AG10803 (cell line): ENCODE results near the gene ROR2.

ENCODE experiments used
- DNase-seq: peaks from one replicate; pipeline ENCODE4 v3.0.0; 2010; ENCODE audit warnings: low read depth
- H3K4me3 ChIP-seq: 2 replicates; pipeline ENCODE4 v1.5.1; 2011; ENCODE audit warnings: mild to moderate bottlenecking, low read length, control low read depth
- TF ChIP-seq, protein P1 (sequence below): conservative IDR thresholded peaks from 2 replicates; pipeline ENCODE4 v1.5.1; 2011; ENCODE audit warnings: mild to moderate bottlenecking, low read length, control low read depth, inconsistent platforms

The ROR2 gene

DNA sequence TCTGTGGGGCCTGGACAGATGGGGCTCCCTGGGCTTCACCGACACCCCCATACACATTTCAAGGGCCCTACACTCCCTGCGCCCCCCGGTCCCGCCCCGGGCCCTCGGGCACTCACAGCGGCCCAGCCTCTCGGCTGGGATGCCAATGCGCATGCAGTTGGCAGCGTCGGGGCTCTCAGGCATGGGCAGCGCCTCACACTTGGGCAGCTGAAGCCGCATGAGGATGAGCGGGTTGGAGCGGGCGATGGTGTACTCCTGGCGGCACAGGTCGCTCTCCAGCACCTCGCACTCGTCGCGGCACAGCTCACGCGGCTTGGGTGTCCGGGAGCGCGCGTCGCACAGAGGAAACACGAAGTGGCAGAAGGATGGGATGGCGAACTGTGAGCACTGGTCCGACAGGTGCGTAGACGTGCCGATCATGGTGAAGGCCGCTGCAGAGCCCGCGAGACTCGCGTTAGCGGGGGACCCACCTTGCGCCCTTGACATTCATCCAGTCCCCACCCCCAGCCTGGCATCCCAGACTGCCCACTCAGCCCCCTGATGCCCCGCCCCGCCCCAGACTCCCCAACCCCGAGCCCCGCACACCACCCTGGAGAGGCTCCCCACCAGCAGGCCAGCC, 216.9 kb downstream of the ROR2 start:
- no peak overlapping the region for H3K4me3 ChIP-seq
- TF ChIP-seq, protein P1, sequence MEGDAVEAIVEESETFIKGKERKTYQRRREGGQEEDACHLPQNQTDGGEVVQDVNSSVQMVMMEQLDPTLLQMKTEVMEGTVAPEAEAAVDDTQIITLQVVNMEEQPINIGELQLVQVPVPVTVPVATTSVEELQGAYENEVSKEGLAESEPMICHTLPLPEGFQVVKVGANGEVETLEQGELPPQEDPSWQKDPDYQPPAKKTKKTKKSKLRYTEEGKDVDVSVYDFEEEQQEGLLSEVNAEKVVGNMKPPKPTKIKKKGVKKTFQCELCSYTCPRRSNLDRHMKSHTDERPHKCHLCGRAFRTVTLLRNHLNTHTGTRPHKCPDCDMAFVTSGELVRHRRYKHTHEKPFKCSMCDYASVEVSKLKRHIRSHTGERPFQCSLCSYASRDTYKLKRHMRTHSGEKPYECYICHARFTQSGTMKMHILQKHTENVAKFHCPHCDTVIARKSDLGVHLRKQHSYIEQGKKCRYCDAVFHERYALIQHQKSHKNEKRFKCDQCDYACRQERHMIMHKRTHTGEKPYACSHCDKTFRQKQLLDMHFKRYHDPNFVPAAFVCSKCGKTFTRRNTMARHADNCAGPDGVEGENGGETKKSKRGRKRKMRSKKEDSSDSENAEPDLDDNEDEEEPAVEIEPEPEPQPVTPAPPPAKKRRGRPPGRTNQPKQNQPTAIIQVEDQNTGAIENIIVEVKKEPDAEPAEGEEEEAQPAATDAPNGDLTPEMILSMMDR = no peak
- no peak for DNase-seq

DNA sequence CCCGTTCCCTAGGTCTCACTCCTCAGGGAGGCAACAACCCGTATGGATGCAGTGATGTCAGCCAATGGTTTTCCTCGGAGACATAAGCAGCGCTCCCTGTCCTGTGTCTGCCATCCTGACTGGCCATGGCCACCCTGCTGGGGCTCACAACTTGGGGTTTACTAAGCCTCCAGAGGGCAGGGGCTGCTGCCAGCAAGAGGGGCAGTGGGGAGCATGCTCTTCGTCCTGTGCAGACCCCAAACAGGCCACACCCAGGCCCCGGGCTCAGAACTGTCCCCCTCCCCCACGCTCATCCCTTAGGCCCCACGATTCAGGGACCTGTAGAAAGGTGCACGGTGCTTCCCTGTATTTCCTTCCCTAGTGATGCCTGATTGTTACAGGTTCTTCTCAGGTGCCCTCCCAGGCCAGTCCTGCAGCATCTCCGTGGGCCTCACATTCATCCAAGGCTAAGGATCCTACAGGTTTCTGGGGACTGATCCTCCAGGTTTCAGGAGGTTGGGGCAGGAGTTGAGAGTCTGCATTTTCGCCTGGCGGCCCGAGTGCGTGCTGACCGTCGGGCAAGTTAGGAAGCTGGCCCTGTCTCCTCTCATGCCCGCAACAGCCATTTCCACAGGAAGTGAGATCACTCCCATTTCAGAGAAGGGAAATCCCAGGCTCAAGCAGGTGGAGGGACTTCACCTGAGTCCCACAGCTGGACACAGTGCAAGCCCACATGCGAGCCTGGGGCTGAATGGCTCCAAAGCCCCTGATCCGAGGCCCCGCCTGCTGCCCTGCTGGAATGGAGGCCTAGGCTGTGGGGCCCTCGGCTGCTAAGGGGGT, 217.6 kb downstream of the ROR2 start:
- no peak for DNase-seq
- TF ChIP-seq, protein P1 = no peak
- no peak overlapping the region for H3K4me3 ChIP-seq

DNA sequence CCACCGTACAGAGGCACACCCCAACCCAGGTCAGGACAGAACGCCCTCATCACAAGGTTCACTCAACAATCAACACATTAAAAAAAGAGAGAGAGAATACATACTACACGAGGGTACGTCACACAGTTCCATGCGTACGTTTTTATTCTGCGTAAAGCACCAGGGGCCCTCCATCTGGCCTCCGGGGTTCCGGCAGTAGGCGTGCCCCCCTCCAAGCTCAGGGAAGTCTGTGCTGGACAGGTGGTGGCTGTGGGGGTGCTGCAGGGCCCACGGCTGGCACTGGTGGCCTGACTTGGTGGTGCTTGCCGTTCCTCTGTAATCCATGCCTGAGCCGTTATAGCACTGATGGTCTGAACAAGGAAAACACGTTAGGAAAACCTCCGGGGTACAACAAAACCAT, 219.2 kb downstream of the ROR2 start:
- no peak for DNase-seq
- no peak overlapping the region for H3K4me3 ChIP-seq
- TF ChIP-seq, protein P1 = no peak

DNA sequence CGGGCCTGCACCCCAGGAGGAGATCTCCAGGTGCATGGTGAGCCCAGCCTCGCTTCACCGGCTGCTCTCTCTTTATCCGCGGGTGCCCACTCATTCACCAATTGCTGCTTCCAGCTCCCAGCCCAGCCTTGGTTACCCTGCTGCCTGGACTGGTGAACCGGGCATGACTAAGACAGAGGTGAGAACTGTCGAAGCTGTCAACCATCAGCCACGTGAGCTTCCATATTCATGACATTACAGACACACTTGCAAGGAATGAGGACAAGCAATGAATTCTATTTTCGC, 220.5 kb downstream of the ROR2 start:
- H3K4me3 ChIP-seq = no peak overlapping the region
- no peak for DNase-seq
- TF ChIP-seq, protein P1 = no peak

DNA sequence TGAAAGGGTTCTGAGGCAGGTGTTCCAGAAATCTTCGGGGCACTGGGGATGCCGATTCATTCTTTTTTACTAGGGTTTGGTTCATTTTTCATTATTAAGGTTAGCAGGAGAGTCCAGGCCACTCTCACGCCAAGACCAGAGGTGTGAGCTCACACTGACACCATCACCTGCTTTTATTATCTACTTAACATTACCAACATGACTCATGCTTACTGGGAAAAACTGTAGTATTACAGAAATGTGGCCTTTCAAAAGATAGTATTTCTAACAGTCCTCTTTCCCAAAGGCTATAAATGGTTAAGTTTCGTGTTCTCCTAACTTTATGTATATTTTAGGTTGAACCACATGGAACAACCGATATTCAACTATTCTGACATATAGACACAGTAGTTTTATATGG, 222.1 kb downstream of the ROR2 start:
- no peak for DNase-seq
- TF ChIP-seq, protein P1 = no peak

DNA sequence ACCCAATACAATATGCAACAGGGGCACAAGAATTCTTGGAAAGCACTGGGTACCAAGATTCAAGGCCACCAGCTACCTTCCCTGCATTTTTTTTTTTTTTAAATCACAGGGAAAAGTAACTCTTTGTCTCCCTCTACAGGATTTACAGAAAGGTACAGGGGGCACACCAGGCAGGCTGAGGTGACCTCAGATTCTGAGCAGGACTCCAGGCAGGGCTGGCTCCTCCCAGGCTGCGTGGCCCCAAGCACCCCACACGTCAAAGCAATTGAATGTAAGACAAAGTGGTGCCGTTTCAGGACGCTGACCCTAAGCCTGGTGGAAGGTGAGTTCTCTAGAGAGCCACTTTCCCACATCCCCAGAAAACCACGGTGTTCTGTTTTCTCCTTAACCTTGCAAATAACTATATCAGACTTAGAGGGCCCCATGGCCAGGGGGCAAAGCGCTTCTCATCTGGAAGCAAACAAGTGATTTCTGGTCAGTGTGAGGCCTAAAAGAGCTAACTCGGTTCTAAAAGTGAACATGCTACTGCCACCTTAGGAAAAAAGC, 222.6 kb downstream of the ROR2 start:
- TF ChIP-seq, protein P1 = peak; percentile 77
- H3K4me3 ChIP-seq = no peak overlapping the region
- DNase-seq = peak; percentile 43

More for the DNA sequence above, 222.1 kb downstream of the ROR2 start:
- H3K4me3 ChIP-seq = no peak overlapping the region
